Activated CD8-positive, alpha-beta memory T cell treated with anti-CD3 and anti-CD28 coated beads for 1 hour (primary cell): ENCODE measurements around the gene MAZ.
A peak's percentile ranks its signal among the peaks of the same experiment; 100 is the strongest.

ENCODE experiments used
- DNase-seq, 2 donors: peaks; one replicate each; pipeline ENCODE4 v3.0.0-alpha.2; 2020; ENCODE audit warnings: low read depth in 1 of 2; ENCODE audit errors: extremely low read depth in 1 of 2

Gene MAZ

GRCh38 chr16:29809031-29809747 is 2.9 kb downstream of the MAZ start:
- DNase-seq, result no peak

GRCh38 chr16:29809850-29810698 is 3.7 kb downstream of the MAZ start:
- DNase-seq, result no peak

GRCh38 chr16:29810699-29811169 is 4.4 kb downstream of the MAZ start:
- DNase-seq, result no peak

- DNase-seq, result peak in 1 of 2 donors; percentile 45
These were observed 5.0 kb downstream of the MAZ start for GRCh38 chr16:29811170-29811895.

- DNase-seq, result no peak
These were observed 5.8 kb downstream of the MAZ start, which contains the start of gene PRRT2 for GRCh38 chr16:29811896-29812665. Gene PRRT2, plus strand, starts transcription at chr16:29812193. Its CDS starts 862 bp downstream, at chr16:29813055.

- no peak for DNase-seq
These were observed 6.7 kb downstream of the MAZ start for GRCh38 chr16:29812754-29813643.

- DNase-seq, result no peak
These were observed 7.6 kb downstream of the MAZ start for GRCh38 chr16:29813644-29814562.

GRCh38 chr16:29814592-29814991 is 8.3 kb downstream of the MAZ start:
- DNase-seq, result no peak

- no peak for DNase-seq
These were observed 8.8 kb downstream of the MAZ start for GRCh38 chr16:29815032-29815721.

GRCh38 chr16:29815793-29816693 is 9.7 kb downstream of the MAZ start, which contains the start of gene PAGR1:
Gene PAGR1, plus strand, starts transcription at chr16:29816152. Its CDS starts 374 bp downstream, at chr16:29816526.
- peak; percentile 95 to 98 for DNase-seq

GRCh38 chr16:29816694-29817441 is 10.5 kb downstream of the MAZ start:
- DNase-seq, result no peak

GRCh38 chr16:29818082-29818481 is 11.8 kb downstream of the MAZ start:
- DNase-seq, result no peak

GRCh38 chr16:29819506-29819905 is 13.2 kb downstream of the MAZ start:
- no peak for DNase-seq

GRCh38 chr16:29820271-29820701 is 14.0 kb downstream of the MAZ start, which contains the start of gene MVP:
Gene MVP, plus strand, starts transcription at chr16:29820462. Its CDS starts 10,088 bp downstream, at chr16:29830550.
- DNase-seq, result no peak

- DNase-seq, result no peak
These were observed 14.7 kb downstream of the MAZ start for GRCh38 chr16:29820730-29821642.
